Measurements from ENCODE around the gene ST3GAL6.
"Not testable (repeated sequence)": the region's sequence is repeated elsewhere in the genome, so short reads cannot be mapped to it uniquely, and the experiment has no call there.

ST3GAL6 gene

GRCh38 chr3:98807011-98807410 is 43.9 kb downstream of the ST3GAL6 start:
- no peak for DNase-seq

DNA sequence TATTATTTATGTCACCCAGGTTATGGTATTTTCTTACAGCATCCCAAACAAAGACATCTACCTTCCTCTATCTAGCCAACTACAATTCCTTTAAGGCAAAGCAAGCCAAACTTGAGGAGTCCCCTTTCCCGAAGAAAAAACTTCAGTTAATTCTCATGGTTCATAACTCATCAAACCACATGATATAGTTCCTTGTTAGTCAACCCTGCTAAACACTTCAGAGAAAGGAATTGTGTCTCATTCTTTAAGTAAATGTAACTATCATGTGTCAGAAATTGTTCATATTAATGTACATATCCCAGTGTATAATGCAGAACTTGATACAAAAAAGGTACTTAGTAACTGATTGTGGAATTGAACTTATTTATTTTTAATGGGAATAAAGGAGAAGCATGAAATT is 44.4 kb downstream of the ST3GAL6 start:
- no peak for DNase-seq

DNA sequence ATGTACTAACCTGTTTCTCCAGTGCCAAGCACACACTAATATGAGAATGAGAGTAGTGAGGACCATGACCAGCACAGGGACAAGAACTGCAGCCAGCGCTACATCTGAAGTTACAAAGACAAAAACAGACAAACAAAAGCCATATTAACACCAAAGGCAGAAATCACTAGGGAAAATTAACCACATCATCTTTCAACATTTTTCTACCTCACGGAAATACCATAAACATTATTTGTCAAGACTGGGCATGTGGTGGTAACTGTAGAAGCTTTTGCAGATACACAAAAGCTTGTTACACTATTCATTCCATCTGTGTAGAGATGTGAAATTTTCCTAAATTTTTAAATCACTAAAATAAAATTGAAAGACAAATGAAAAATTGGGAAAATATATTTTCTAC is 44.9 kb downstream of the ST3GAL6 start:
- DNase-seq = no peak

- no peak for DNase-seq
These were observed 46.4 kb downstream of the ST3GAL6 start for GRCh38 chr3:98809557-98809956.

DNA sequence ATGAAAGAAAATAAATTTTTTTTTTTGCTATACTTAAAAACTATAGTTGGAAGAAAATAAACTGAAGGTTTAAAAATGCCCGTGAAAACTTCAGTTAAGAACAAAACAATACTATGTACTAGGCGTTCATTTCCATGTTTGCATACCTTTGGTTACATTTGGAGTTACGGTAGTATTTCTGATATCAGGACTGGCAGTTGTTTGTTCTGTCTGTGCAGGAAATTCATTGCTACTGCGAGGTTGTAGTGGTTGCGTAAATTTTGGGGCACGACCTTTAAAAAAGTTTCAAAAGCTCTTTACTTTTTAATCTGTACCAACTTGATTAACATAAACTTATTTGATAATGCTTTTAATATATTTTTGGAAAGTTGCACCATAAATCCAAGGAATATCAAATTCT is 47.9 kb downstream of the ST3GAL6 start:
- no peak for DNase-seq

- DNase-seq = no peak
These were observed 49.8 kb downstream of the ST3GAL6 start for GRCh38 chr3:98812851-98813374.

GRCh38 chr3:98814817-98815420 is 51.8 kb downstream of the ST3GAL6 start:
- no peak for DNase-seq

DNA sequence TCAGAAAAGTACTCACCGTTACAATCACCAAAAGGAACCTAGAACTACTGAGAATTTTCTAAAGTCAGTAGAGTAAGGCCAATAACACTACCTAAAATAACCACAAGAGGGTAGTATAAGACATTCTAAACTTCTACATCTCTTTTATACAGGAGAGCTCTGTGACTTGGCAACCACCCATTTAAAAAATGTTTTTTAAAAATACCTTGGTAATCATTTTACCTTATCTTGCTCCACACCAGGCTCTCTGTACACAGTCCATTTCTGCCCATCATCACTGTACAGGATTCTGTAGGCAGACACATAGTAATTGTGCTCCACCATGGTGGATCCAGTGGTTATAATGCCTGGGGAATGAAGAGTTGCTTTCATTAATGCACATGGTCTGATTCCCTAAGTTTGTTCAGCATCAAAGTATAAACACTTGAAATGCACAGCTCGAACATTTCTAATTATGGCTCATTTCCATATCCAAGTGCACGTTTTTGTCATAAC is 54.5 kb downstream of the ST3GAL6 start:
- DNase-seq = no peak

DNA sequence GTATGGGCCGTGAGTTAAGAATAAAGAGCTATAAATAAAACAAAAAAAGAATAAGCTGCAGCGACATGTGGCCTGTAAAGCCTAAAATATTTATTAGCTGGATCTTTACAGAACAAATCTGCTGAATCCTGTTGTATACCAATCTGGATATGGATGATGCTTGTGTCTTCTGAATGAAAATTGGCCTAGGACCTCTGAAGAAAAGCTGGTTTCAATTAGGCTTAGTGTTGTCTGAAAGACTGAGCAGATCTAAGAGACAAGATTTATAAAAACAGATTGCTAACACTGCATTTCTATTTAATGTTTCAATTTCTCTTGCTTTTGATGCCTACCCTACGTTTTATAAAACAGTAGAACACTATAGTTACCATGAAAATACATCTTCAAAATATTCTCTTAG is 57.9 kb downstream of the ST3GAL6 start:
- DNase-seq = no peak

DNA sequence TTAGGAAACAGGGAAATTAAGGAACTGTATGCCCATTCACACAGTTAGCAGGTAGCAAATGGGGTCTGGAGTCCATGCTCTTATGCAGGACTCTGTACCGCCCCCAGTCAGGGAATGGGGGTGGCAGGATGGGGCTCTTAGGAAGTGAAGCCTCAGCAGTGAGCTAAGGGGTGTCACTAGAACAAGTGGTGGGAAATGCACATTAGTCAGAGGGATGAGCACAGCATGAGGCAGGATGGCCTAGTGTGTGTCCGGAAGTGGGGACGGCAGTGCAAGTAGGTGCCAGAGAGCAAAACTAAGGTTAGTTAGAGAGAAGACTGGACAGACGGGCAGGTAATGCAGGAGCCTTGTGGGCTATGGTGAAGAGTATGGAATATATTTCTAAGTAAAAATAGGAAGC is 60.7 kb downstream of the ST3GAL6 start:
- no peak for DNase-seq

DNA sequence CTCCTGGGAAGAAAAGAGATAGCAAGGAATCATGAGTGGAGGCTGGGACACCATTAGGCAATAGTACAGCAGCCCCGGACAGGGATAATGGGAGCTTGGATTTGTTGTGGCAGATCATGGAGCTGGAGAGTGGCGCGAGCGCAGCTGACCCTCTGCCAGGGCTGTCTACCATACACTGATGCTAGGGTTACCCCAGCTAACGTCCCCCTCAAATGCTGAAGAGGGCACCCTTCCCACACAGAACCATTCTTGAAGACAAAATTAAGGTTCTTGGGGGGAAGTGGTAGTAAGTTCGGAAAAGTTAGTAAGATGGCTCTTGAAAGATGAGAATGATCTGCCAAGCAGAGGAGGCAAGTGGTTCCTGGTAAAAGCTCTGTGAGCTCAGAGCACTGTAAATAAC is 61.1 kb downstream of the ST3GAL6 start:
- DNase-seq = no peak

- DNase-seq = no peak
These were observed 63.0 kb downstream of the ST3GAL6 start for GRCh38 chr3:98826126-98826525.

DNA sequence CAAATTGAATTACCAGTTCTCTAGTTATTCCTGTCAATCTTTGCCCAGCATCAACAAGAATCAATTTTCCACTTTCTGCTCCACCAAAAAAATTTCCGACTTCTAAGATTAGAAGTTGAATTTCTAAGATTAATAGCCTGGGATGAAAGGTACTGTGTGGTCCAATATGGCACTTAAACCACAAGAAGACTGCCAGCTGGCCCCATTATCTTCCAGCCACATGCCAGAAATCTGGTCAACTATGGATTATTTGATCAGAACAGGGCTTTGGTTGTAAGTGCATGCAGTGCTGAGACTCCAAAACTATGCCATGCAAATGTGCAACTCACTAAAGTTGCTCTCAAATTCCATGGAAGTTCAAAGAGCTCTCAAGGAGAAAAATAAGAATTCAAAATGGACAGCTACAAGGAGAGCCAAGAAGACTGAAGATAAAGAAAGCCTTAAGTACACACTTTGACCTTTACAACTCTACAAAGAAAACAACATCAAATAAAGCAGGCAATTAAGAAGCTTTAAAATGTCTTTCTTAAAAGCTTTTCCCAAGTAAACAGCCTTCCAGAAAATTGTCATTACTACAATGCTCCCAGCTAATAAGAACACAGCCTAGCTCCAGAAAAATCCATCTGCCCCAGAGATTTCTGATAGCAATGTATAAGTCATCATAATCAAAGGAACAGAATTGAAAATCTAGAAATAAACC is 64.2 kb downstream of the ST3GAL6 start:
- no peak for DNase-seq

- DNase-seq = no peak
These were observed 66.2 kb downstream of the ST3GAL6 start for GRCh38 chr3:98829246-98829832.

DNA sequence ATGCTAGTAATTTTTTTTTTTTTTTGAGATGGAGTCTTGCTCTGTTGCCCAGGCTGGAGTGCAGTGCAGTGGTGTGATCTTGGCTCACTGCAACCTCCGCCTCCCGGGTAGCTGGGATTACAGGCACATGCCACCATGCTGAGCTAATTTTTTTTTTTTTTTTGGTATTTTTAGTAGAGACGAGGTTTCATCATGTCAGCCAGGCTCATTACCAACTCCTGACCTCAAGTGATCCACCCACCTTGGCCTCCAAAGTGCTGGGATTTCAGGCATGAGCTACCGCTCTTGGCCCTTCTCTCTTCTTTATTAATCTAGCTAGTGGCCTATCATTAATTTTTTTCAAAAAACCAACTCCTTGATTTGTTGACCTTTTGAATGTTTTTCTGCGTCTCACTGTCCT is 67.9 kb downstream of the ST3GAL6 start:
- not testable (repeated sequence) for DNase-seq

- DNase-seq = no peak
These were observed 76.7 kb downstream of the ST3GAL6 start for GRCh38 chr3:98839846-98840245.

DNA sequence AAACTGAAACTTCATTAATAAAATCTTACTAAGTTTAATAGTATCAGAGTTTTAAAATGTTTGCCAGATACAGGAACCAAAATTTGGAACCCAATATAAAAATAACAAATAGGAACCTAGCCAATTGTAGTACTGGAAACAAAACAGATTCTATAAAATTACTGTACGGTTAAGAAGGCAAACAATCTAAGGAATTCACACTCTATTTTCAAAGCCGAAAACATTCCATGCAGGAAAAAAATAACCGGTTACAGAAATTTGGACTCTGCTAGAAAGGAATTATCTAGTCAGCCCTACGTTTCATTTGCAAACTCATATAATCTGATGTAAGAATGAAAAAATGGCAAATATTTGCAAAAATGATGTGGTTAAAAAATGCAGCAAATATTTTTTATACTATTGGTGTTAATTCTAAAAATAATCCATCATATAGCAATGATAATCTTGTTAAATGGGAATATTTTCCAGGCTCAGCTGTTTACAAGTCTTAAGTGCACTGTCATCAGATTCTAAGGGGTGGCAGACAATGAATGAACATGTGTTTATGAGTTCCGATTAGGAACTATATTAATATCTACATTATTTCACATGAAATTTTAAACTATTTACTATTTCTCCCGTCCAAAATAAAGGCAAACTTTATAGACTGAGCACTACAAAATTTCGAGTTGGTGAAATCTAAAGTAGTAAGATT is 80.3 kb downstream of the ST3GAL6 start:
- DNase-seq = no peak
